ENCODE measurements around the gene SIVA1.

SIVA1 gene

GRCh38 chr14:104772707-104773504 is 20.0 kb downstream of the SIVA1 start:
- TF ChIP-seq ESRRG (CRISPR knock-in tag; IDR thresholded peaks at IDR 0.05) (no peak), ZNF70 (CRISPR knock-in tag; IDR thresholded peaks at IDR 0.05) (no peak), ZC3H10 (CRISPR knock-in tag; IDR thresholded peaks at IDR 0.05) (no peak)
- ATAC-seq: no peak

DNA sequence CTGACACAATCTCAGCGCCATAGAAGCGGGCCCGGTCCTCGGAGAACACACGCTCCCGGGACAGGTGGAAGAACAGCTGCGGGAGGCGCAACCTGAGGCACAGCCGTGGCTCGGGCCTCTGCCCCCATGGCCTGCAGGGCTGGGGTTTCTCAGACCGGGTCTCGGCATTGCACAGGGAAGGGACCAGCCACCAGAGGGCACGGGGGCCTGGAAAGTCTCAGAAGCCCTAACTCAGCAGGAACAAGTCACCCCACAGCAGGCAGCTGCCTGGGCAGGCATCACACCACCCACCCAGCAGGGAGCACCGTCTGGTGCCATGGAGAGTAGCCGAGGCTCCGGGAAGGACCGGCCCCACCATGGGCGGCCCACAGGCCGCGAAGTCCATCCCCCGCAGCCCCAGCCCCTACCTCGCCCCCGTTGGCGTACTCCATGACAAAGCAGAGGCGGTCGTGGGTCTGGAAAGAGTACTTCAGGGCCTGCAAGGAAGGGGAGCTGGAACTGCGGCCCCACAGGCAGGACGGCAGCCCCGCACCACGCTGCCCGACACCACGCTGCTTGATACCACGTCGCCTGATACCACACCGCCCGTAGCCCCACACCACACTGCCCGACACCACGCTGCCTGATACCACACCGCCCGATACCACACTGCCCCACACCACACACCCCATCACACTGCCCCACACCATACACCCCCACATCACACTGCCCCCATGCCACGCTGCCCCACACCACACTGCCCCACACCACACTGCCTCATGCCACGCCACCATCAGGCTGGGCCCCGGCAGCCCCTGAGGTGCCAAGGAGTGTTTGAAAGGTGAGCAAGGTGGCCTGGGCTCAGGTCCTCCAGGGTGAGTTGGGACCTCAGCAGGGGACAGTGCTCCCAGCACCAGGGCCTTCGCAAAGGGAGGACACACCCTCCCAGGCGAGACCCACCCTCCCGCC is 20.8 kb downstream of the SIVA1 start:
- no peak for ATAC-seq
- TF ChIP-seq ZFP30 (CRISPR knock-in tag; IDR thresholded peaks at IDR 0.05) (no peak), ISL1 (CRISPR knock-in tag; IDR thresholded peaks at IDR 0.05) (no peak), PATZ1 (CRISPR knock-in tag; IDR thresholded peaks at IDR 0.05; ENCODE audit: borderline replicate concordance) (no peak), ZC3H10 (CRISPR knock-in tag; IDR thresholded peaks at IDR 0.05) (no peak), CSDC2 (CRISPR knock-in tag; IDR thresholded peaks at IDR 0.05) (no peak), CSRNP3 (CRISPR knock-in tag; IDR thresholded peaks at IDR 0.05) (no peak), GLIS3 (CRISPR knock-in tag; IDR thresholded peaks at IDR 0.05) (no peak), RARB (CRISPR knock-in tag; IDR thresholded peaks at IDR 0.05) (no peak), ZNF8 (CRISPR knock-in tag; IDR thresholded peaks at IDR 0.05) (no peak), PPARA (CRISPR knock-in tag; IDR thresholded peaks at IDR 0.05; ENCODE audit: borderline replicate concordance) (no peak), BACH2 (CRISPR knock-in tag; IDR thresholded peaks at IDR 0.05; ENCODE audit: borderline replicate concordance) (no peak), OSR1 (CRISPR knock-in tag; IDR thresholded peaks at IDR 0.05) (no peak), ARNTL (CRISPR knock-in tag; IDR thresholded peaks at IDR 0.05; ENCODE audit: borderline replicate concordance, low read depth) (no peak)
- TF ChIP-seq, protein P1, sequence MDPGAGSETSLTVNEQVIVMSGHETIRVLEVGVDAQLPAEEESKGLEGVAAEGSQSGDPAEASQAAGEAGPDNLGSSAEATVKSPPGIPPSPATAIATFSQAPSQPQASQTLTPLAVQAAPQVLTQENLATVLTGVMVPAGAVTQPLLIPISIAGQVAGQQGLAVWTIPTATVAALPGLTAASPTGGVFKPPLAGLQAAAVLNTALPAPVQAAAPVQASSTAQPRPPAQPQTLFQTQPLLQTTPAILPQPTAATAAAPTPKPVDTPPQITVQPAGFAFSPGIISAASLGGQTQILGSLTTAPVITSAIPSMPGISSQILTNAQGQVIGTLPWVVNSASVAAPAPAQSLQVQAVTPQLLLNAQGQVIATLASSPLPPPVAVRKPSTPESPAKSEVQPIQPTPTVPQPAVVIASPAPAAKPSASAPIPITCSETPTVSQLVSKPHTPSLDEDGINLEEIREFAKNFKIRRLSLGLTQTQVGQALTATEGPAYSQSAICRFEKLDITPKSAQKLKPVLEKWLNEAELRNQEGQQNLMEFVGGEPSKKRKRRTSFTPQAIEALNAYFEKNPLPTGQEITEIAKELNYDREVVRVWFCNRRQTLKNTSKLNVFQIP (CRISPR knock-in tag; IDR thresholded peaks at IDR 0.05; ENCODE audit: borderline replicate concordance, low read depth): no peak

DNA sequence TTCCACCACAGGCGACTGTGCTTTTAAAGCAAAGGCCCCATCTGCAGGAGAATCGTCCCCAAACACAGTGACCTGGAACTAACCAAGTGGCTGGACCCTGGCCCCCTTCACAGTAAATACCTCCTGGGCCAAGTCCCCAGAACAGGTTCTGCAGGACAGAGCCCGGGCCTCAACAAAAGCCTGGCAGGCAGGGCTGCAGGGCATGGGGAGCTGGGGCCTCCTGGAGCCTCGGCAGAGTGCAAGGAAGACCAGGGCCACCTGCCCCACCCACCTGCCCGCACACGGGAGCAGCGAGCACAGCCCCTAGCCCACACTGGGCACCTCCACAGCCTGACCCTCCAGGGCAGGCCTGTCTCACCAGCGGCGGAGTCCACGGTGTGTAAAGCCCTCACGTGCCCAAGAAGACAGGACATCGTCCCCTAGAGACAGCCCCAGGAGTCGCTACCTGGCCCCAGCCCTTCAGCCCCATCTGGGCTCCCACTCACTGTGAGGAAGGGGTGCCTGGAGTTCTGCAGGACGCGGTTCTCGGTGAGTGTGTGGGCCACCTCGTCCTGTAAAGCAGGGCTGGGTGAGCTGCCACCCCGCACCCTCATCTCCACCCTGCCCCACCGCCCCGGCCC is 21.6 kb downstream of the SIVA1 start:
- ATAC-seq: no peak

More for the DNA sequence above, 21.6 kb downstream of the SIVA1 start:
- TF ChIP-seq ZNF565 (CRISPR knock-in tag; conservative IDR thresholded peaks at IDR 0.05; ENCODE audit: low read depth) (no peak), ZNF70 (CRISPR knock-in tag; IDR thresholded peaks at IDR 0.05) (no peak), ARNTL (CRISPR knock-in tag; IDR thresholded peaks at IDR 0.05; ENCODE audit: borderline replicate concordance, low read depth) (no peak), ESRRG (CRISPR knock-in tag; IDR thresholded peaks at IDR 0.05) (no peak), TOX (CRISPR knock-in tag; IDR thresholded peaks at IDR 0.05; ENCODE audit: borderline replicate concordance) (no peak), ZNF8 (CRISPR knock-in tag; IDR thresholded peaks at IDR 0.05) (no peak), SNAI2 (CRISPR knock-in tag; IDR thresholded peaks at IDR 0.05) (no peak), CSDC2 (CRISPR knock-in tag; IDR thresholded peaks at IDR 0.05) (no peak), ZC3H10 (CRISPR knock-in tag; IDR thresholded peaks at IDR 0.05) (no peak), PATZ1 (CRISPR knock-in tag; IDR thresholded peaks at IDR 0.05; ENCODE audit: borderline replicate concordance) (no peak), TCF4 (CRISPR knock-in tag; IDR thresholded peaks at IDR 0.05; ENCODE audit: borderline replicate concordance) (no peak)
- TF ChIP-seq, protein P1 (CRISPR knock-in tag; IDR thresholded peaks at IDR 0.05; ENCODE audit: borderline replicate concordance, low read depth): no peak

All from SK-N-SH treated with all-trans-retinoic acid at 6 μM for 48 hours (cell line).